UCSD-AML1 (cell line): Measurements from ENCODE around the gene AJAP1.
"Not testable (repeated sequence)": the region's sequence is repeated elsewhere in the genome, so short reads cannot be mapped to it uniquely, and the experiment has no call there.

Experiments
- DNase-seq: peaks from one replicate; lab custom pipeline; 2025; ENCODE audit not compliant: unreplicated experiment; lab: John Stamatoyannopoulos, UW

Gene AJAP1

GRCh38 chr1:4653796-4654725 is at the start of gene AJAP1:
Gene AJAP1, plus strand, starts transcription at chr1:4654609. Its CDS starts 817 bp downstream, at chr1:4655426.
- no peak for DNase-seq

- DNase-seq, result no peak
These were observed 49.3 kb upstream of the AJAP1 start for GRCh38 chr1:4605158-4605557.

- no peak for DNase-seq
These were observed 42.7 kb upstream of the AJAP1 start for GRCh38 chr1:4611563-4612341.

GRCh38 chr1:4612991-4613390 is 41.4 kb upstream of the AJAP1 start:
- DNase-seq, result no peak

GRCh38 chr1:4613606-4614370 is 40.6 kb upstream of the AJAP1 start:
- DNase-seq, result no peak

- DNase-seq, result no peak
These were observed 39.9 kb upstream of the AJAP1 start for GRCh38 chr1:4614371-4615137.

GRCh38 chr1:4615138-4615470 is 39.3 kb upstream of the AJAP1 start:
- DNase-seq, result no peak

GRCh38 chr1:4615501-4615900 is 38.9 kb upstream of the AJAP1 start:
- DNase-seq, result no peak

- no peak for DNase-seq
These were observed 37.5 kb upstream of the AJAP1 start for GRCh38 chr1:4616831-4617465.

GRCh38 chr1:4617506-4617905 is 36.9 kb upstream of the AJAP1 start:
- DNase-seq, result no peak

- DNase-seq, result not testable (repeated sequence)
These were observed 35.6 kb upstream of the AJAP1 start for GRCh38 chr1:4618827-4619226.

- DNase-seq, result no peak
These were observed 32.8 kb upstream of the AJAP1 start for GRCh38 chr1:4621646-4622045.

- DNase-seq, result no peak
These were observed 31.6 kb upstream of the AJAP1 start for GRCh38 chr1:4622821-4623220.

- DNase-seq, result no peak
These were observed 30.2 kb upstream of the AJAP1 start for GRCh38 chr1:4624141-4624715.

- DNase-seq, result no peak
These were observed 29.6 kb upstream of the AJAP1 start for GRCh38 chr1:4624801-4625200.

- no peak for DNase-seq
These were observed 28.3 kb upstream of the AJAP1 start for GRCh38 chr1:4626061-4626460.

- DNase-seq, result no peak
These were observed 27.7 kb upstream of the AJAP1 start for GRCh38 chr1:4626560-4627319.

- DNase-seq, result no peak
These were observed 27.1 kb upstream of the AJAP1 start for GRCh38 chr1:4627353-4627752.

GRCh38 chr1:4628992-4629391 is 25.4 kb upstream of the AJAP1 start:
- no peak for DNase-seq
